ENCODE measurements around the gene ZDHHC15. TPM values are rescaled to one million over a fixed set of nuclear protein-coding genes. Genes with fewer than 3 reads are reported as not detected.
"Not testable (repeated sequence)": the region's sequence is repeated elsewhere in the genome, so short reads cannot be mapped to it uniquely, and the experiment has no call there.

Gene ZDHHC15
- total RNA-seq = 1 to 10 TPM; 2.0 to 2.2 TPM
- 4.3 TPM for polyA plus RNA-seq (2013, experiment 1 of 2)
- 3.8 TPM for polyA plus RNA-seq (2013, experiment 2 of 2)
- long read RNA-seq, experiment 1, partial matches to known transcripts = 0 of 1 reads
- long read RNA-seq, experiment 1, other reads (novel, unspliced or antisense) = 1 of 1 reads
- long read RNA-seq, experiment 2, full-length matches to known transcripts = 7 of 11 reads
- long read RNA-seq, experiment 2, partial matches to known transcripts = 0 of 11 reads
- long read RNA-seq, experiment 2, other reads (novel, unspliced or antisense) = 4 of 11 reads
- long read RNA-seq, experiment 3, full-length matches to known transcripts = 4 of 12 reads
- long read RNA-seq, experiment 3, partial matches to known transcripts = 3 of 12 reads
- long read RNA-seq, experiment 3, other reads (novel, unspliced or antisense) = 5 of 12 reads
- long read RNA-seq, experiment 4, full-length matches to known transcripts = 1 of 11 reads
- long read RNA-seq, experiment 4, partial matches to known transcripts = 6 of 11 reads
- long read RNA-seq, experiment 4, other reads (novel, unspliced or antisense) = 4 of 11 reads

GRCh38 chrX:75522565-75523431 is at the start of gene ZDHHC15:
Gene ZDHHC15, minus strand, starts transcription at chrX:75523037. Its CDS starts 13 bp downstream, at chrX:75523024.
- Histone ChIP-seq H3K9me3 (ENCODE audit: control insufficient read depth, low read length) (no peaks in the 10 kb centered on the region), H3K27ac (ENCODE audit: low read depth, low read length) (peak within 1 kb of the TSS; percentile 70), H3K4me3 (ENCODE audit: low read length) (peak within 1 kb of the TSS; percentile 82), H3K9ac (ENCODE audit: extremely low read depth, low read length, poor library complexity, severe bottlenecking) (peak within 1 kb of the TSS; percentile 47), H3K4me1 (ENCODE audit: control insufficient read depth, insufficient read depth, low read length) (peaks cover 2% of the 10 kb centered on the region), H3K36me3 (ENCODE audit: control insufficient read depth, insufficient read depth, low read length) (no peaks in the 10 kb centered on the region), H3K27me3 (ENCODE audit: control insufficient read depth, insufficient read depth, low read length, poor library complexity, severe bottlenecking) (peaks cover 4% of the 10 kb centered on the region)
- 0 to 1% methylated on average over 7 to 45 of the region's 45 CpGs for WGBS, 2 experiments (ENCODE audit: insufficient coverage in 1 of 2, insufficient read length in 1 of 2)
- Mint-ChIP-seq H3K4me3 (peak within 1 kb of the TSS; percentile 72), H3K4me1 (no peaks in the 10 kb centered on the region), H3K36me3 (ENCODE audit: low read depth) (no peaks in the 10 kb centered on the region), H3K9me3 (peaks cover 45% of the 10 kb centered on the region), H3K27ac (no peak within 1 kb of the TSS), H3K27me3 (ENCODE audit: insufficient read depth) (no peaks in the 10 kb centered on the region)
- TF ChIP-seq, protein P1, sequence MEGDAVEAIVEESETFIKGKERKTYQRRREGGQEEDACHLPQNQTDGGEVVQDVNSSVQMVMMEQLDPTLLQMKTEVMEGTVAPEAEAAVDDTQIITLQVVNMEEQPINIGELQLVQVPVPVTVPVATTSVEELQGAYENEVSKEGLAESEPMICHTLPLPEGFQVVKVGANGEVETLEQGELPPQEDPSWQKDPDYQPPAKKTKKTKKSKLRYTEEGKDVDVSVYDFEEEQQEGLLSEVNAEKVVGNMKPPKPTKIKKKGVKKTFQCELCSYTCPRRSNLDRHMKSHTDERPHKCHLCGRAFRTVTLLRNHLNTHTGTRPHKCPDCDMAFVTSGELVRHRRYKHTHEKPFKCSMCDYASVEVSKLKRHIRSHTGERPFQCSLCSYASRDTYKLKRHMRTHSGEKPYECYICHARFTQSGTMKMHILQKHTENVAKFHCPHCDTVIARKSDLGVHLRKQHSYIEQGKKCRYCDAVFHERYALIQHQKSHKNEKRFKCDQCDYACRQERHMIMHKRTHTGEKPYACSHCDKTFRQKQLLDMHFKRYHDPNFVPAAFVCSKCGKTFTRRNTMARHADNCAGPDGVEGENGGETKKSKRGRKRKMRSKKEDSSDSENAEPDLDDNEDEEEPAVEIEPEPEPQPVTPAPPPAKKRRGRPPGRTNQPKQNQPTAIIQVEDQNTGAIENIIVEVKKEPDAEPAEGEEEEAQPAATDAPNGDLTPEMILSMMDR (conservative IDR thresholded peaks at IDR 0.05) = no peak
- DNase-seq = peak; percentile 82

DNA sequence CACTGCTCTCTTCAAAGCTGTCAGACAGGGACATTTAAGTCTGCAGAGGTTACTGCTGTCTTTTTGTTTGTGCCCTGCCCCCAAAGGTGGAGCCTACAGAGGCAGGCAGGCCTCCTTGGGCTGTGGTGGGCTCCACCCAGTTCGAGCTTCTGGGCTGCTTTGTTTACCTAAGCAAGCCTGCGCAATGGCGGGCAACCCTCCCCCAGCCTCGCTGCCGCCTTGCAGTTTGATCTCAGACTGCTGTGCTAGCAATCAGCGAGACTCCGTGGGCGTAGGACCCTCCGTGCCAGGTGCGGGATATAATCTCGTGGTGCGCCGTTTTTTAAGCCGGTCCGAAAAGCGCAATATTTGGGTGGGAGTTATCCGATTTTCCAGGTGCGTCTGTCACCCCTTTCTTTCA is 37.7 kb upstream of the ZDHHC15 start:
- not testable (repeated sequence) for H3K27me3 Mint-ChIP-seq (ENCODE audit: insufficient read depth); H3K4me3 Mint-ChIP-seq; H3K9me3 ChIP-seq (ENCODE audit: control insufficient read depth, low read length); H3K4me3 ChIP-seq (ENCODE audit: low read length); H3K4me1 Mint-ChIP-seq; H3K9ac ChIP-seq (ENCODE audit: extremely low read depth, low read length, poor library complexity, severe bottlenecking); H3K36me3 ChIP-seq (ENCODE audit: control insufficient read depth, insufficient read depth, low read length); DNase-seq; H3K27me3 ChIP-seq (ENCODE audit: control insufficient read depth, insufficient read depth, low read length, poor library complexity, severe bottlenecking); H3K4me1 ChIP-seq (ENCODE audit: control insufficient read depth, insufficient read depth, low read length); H3K27ac Mint-ChIP-seq; H3K27ac ChIP-seq (ENCODE audit: low read depth, low read length); H3K36me3 Mint-ChIP-seq (ENCODE audit: low read depth)
- WGBS, 2 experiments (ENCODE audit: insufficient coverage in 1 of 2, insufficient read length in 1 of 2) = 94 to 100% methylated on average over 5 to 17 of the region's 18 CpGs
- peaks cover 51% of the 10 kb centered on the region for H3K9me3 Mint-ChIP-seq

DNA sequence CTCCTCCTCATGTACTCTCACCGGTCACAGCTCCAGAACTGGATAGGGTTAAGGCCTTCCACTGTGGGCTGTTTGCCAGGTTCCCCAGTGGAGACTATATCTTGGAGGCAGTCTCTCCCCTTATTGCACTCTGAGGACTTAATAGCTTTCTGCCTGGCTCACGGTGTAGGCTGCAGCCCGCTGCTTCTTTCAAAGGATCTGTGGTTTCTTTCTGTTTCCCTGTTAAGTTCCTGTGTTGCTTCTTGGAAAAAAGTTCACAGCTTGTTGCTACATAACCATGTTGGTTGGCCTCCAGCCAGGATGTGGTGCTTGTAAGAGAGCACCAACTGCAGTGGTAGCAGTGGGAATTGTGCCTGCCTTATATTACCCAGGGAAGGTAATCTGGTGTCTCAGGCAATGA is 24.9 kb upstream of the ZDHHC15 start:
- 75 to 89% methylated on average over 1 to 3 of the region's 3 CpGs for WGBS, 2 experiments (ENCODE audit: insufficient coverage in 1 of 2, insufficient read length in 1 of 2)
- TF ChIP-seq, protein P1 (conservative IDR thresholded peaks at IDR 0.05) = no peak
- DNase-seq = no peak

More for the DNA sequence above, 24.9 kb upstream of the ZDHHC15 start:
- Mint-ChIP-seq H3K27ac (no peak overlapping the region), H3K4me1 (no peaks in the 10 kb centered on the region), H3K9me3 (peaks cover 65% of the 10 kb centered on the region), H3K36me3 (ENCODE audit: low read depth) (no peaks in the 10 kb centered on the region), H3K27me3 (ENCODE audit: insufficient read depth) (no peaks in the 10 kb centered on the region), H3K4me3 (no peak overlapping the region)
- Histone ChIP-seq H3K36me3 (ENCODE audit: control insufficient read depth, insufficient read depth, low read length) (no peaks in the 10 kb centered on the region), H3K27ac (ENCODE audit: low read depth, low read length) (no peak overlapping the region), H3K9ac (ENCODE audit: extremely low read depth, low read length, poor library complexity, severe bottlenecking) (no peak overlapping the region), H3K4me1 (ENCODE audit: control insufficient read depth, insufficient read depth, low read length) (no peaks in the 10 kb centered on the region), H3K9me3 (ENCODE audit: control insufficient read depth, low read length) (no peaks in the 10 kb centered on the region), H3K4me3 (ENCODE audit: low read length) (no peak overlapping the region), H3K27me3 (ENCODE audit: control insufficient read depth, insufficient read depth, low read length, poor library complexity, severe bottlenecking) (no peaks in the 10 kb centered on the region)

Data from endodermal cell (in vitro differentiated cells).